HCT116 (cell line): ENCODE results near the gene DBNL. TPM values are rescaled to one million over a fixed set of nuclear protein-coding genes. Genes with fewer than 3 reads are reported as not detected.

Experiments used
- ATAC-seq: fragments of 200-7000 bp; cut with Tn5 transposase; 2 replicates; pipeline ENCODE4 v1.9.1; 2020; ENCODE audit warnings: mild to moderate bottlenecking, moderate library complexity
- BruUV-seq: library from RNA; stranded (reverse); fragments of 400-500 nt; replicated peaks from 2 replicates; lab custom pipeline; 2021; lab: Mats Ljungman, UMichigan
- CTCF ChIA-PET: fragments of 300-600 bp; sonication (Branson Sonifier 250); formaldehyde crosslinking; loops from one replicate; lab custom pipeline; 2021; ENCODE audit warnings: antibody characterized with exemption; lab: Charles Lee
- POLR2A ChIA-PET: fragments of 300-600, 350-600 bp; sonication (Branson Sonifier 250); formaldehyde crosslinking; loops from one replicate; lab custom pipeline; 2021; ENCODE audit warnings: antibody characterized with exemption; lab: Charles Lee
- RAD21 ChIA-PET, 2 experiments: fragments of 300-600 bp; sonication (Branson Sonifier 250); formaldehyde crosslinking; loops; one replicate each; lab custom pipeline; 2023; ENCODE audit warnings: low total read pairs in 2 of 2; ENCODE audit not compliant: uncharacterized antibody in 2 of 2, unreplicated experiment in 2 of 2, low non-redundant PET in 1 of 2; lab: Charles Lee
- DNase-seq: peaks from one replicate; pipeline ENCODE4 v3.0.0-alpha.2; 2010; ENCODE audit warnings: low read depth, low spot score
- H2AFZ ChIP-seq: fragments of 200-600 bp; shearing (Covaris generic), sonication (generic); 2 replicates; pipeline ENCODE4 v1.6.1; 2017; ENCODE audit warnings: low read depth, mixed run types, mixed read lengths, antibody characterized with exemption, low read length; ENCODE audit not compliant: poor library complexity, severe bottlenecking
- H3K27ac ChIP-seq: 2 replicates; pipeline ENCODE4 v1.5.1; 2012; ENCODE audit warnings: low read depth, low read length
- H3K27me3 ChIP-seq: fragments of 200-600 bp; sonication (generic); 2 replicates; pipeline ENCODE4 v1.6.1; 2016; ENCODE audit warnings: mixed run types, low read length, mixed read lengths; ENCODE audit not compliant: insufficient read depth
- H3K36me3 ChIP-seq, 2 experiments: fragments of 200-500 bp in 1 of 2; fragments of 200-600 bp in 1 of 2; sonication (Bioruptor generic) in 1 of 2; sonication (generic) in 1 of 2; 2 replicates each; pipeline versions ENCODE4 v1.5.1 to v1.6.1; 2014 to 2016; ENCODE audit warnings: low read length in 2 of 2, inconsistent platforms in 1 of 2, mixed read lengths in 1 of 2, mixed run types in 1 of 2; ENCODE audit not compliant: insufficient read depth in 2 of 2, control insufficient read depth in 1 of 2
- H3K4me1 ChIP-seq, 2 experiments: fragments of 200-600 bp in 1 of 2; sonication (generic) in 1 of 2; 2 replicates each; pipeline versions ENCODE4 v1.5.1 to v1.6.1; 2012 to 2017; ENCODE audit warnings: low read length in 2 of 2, inconsistent platforms in 1 of 2, mild to moderate bottlenecking in 1 of 2, mixed read lengths in 1 of 2, mixed run types in 1 of 2, moderate library complexity in 1 of 2; ENCODE audit not compliant: insufficient read depth in 2 of 2, control insufficient read depth in 1 of 2
- H3K4me2 ChIP-seq: fragments of 200-600 bp; sonication (generic); 2 replicates; pipeline ENCODE4 v1.6.1; 2017; ENCODE audit warnings: mixed run types, low read length, mixed read lengths
- H3K4me3 ChIP-seq, 2 experiments: fragments of 200-600 bp in 1 of 2; sonication (generic) in 1 of 2; replicated peaks in 1 of 2; 2 replicates each; pipeline ENCODE4 v1.5.1; 2011 to 2016; ENCODE audit warnings: low read length in 2 of 2, control low read depth in 1 of 2, low read depth in 1 of 2, mild to moderate bottlenecking in 1 of 2, mixed read lengths in 1 of 2, mixed run types in 1 of 2
- H3K79me2 ChIP-seq: fragments of 200-600 bp; sonication (generic); 2 replicates; pipeline ENCODE4 v1.6.1; 2017; ENCODE audit warnings: mild to moderate bottlenecking, mixed run types, low read length, moderate library complexity, mixed read lengths; ENCODE audit not compliant: insufficient read depth
- H3K9ac ChIP-seq: fragments of 200-600 bp; sonication (generic); 2 replicates; pipeline ENCODE4 v1.6.1; 2016; ENCODE audit warnings: low read length, mixed read lengths
- H3K9me2 ChIP-seq: fragments of 200-600 bp; sonication (generic), shearing (Covaris generic); 2 replicates; pipeline ENCODE4 v1.6.1; 2017; ENCODE audit warnings: mixed run types, mild to moderate bottlenecking, moderate library complexity; ENCODE audit not compliant: insufficient read depth
- H3K9me3 ChIP-seq, 2 experiments: fragments of 200-500 bp in 1 of 2; fragments of 200-600 bp in 1 of 2; sonication (Bioruptor generic) in 1 of 2; sonication (generic) in 1 of 2; 2 replicates each; pipeline ENCODE4 v1.6.1; 2014 to 2017; ENCODE audit warnings: low read length in 2 of 2, mixed read lengths in 2 of 2, inconsistent platforms in 1 of 2, low read depth in 1 of 2, mild to moderate bottlenecking in 1 of 2, mixed run types in 1 of 2, moderate library complexity in 1 of 2; ENCODE audit not compliant: control insufficient read depth in 1 of 2, insufficient read depth in 1 of 2
- H4K20me1 ChIP-seq: fragments of 200-600 bp; sonication (generic), shearing (Covaris generic); 2 replicates; pipeline ENCODE4 v1.6.1; 2017; ENCODE audit warnings: mixed run types, mild to moderate bottlenecking, moderate library complexity; ENCODE audit not compliant: insufficient read depth
- EGR1 ChIP-seq: IDR thresholded peaks from 2 replicates; pipeline ENCODE4 v1.6.1; 2012; ENCODE audit warnings: low read depth
- POLR2AphosphoS5 ChIP-seq: IDR thresholded peaks from 2 replicates; pipeline ENCODE4 v1.6.1; 2011; ENCODE audit warnings: mild to moderate bottlenecking, low read depth, low read length, moderate library complexity
- YY1 ChIP-seq: IDR thresholded peaks from 2 replicates; pipeline ENCODE4 v1.6.1; 2011; ENCODE audit warnings: low read length, low read depth, moderate library complexity, mild to moderate bottlenecking; ENCODE audit not compliant: insufficient replicate concordance; ENCODE audit errors: extremely low read depth
- intact Hi-C: fragments of 100-400 bp; cut with micrococcal nuclease; formaldehyde crosslinking; loops from 2 replicates; pipeline ENCODE4 v1.10.0; 2022
- total RNA-seq: library from RNA; stranded (reverse); gene quantifications from one replicate; pipeline ENCODE4 v1.2.1, GENCODE V29; 2021; ENCODE audit not compliant: unreplicated experiment
- TF ChIP-seq, protein P1 (sequence below): IDR thresholded peaks from 2 replicates; pipeline ENCODE4 v1.6.1; 2011; ENCODE audit warnings: mild to moderate bottlenecking, low read length, moderate library complexity; ENCODE audit not compliant: insufficient replicate concordance; ENCODE audit errors: extremely low read depth

The DBNL gene
- total RNA-seq, 1 experiment from 2014 or later, result 39.4 TPM

GRCh38 chr7:44066111-44066460, 21.6 kb downstream of the DBNL start:
- no peak overlapping the region for H2AFZ ChIP-seq
- H3K9me2 ChIP-seq, result no peaks in the 10 kb centered on the region
- H4K20me1 ChIP-seq, result no peaks in the 10 kb centered on the region
- intact Hi-C loops, result no loop called here
- CTCF ChIA-PET, result no interaction called here
- DNase-seq (no peak), ATAC-seq (no peak; the same call in none of the 2 replicates)
- BruUV-seq, result no TSS peak
- H3K9ac ChIP-seq, result no peak overlapping the region
- H3K4me3 ChIP-seq, result no peak overlapping the region
- POLR2A ChIA-PET, result interaction anchor here (1.1 to 1.2 kb wide), 2 partner anchors 15 to 16 kb away, joined by 3 to 5 read pairs; no protein-coding TSS in a partner anchor
- no peak overlapping the region for H3K27ac ChIP-seq
- RAD21 ChIA-PET, result no interaction called here
- no peaks in the 10 kb centered on the region for H3K27me3 ChIP-seq
- peaks cover 6 to 12% of the 10 kb centered on the region in 2 experiments for H3K4me1 ChIP-seq
- H3K4me2 ChIP-seq, result no peak overlapping the region
- H3K36me3 ChIP-seq, result peaks cover 0 to 4% of the 10 kb centered on the region in 2 experiments; a peak in 2 of 4 replicates
- no peaks in the 10 kb centered on the region for H3K79me2 ChIP-seq
- TF ChIP-seq YY1 (no peak), POLR2AphosphoS5 (0 out of 2 replicates have a peak, but pooled peaks have one; percentile 14)
- no peaks in the 10 kb centered on the region for H3K9me3 ChIP-seq

GRCh38 chr7:44066494-44067063, 22.1 kb downstream of the DBNL start:
- Histone ChIP-seq H3K9ac (no peak overlapping the region), H3K4me1 (peaks cover 9 to 17% of the 10 kb centered on the region in 2 experiments), H3K27me3 (no peaks in the 10 kb centered on the region), H3K27ac (no peak overlapping the region), H3K36me3 (0 out of 4 replicates have a peak, but pooled peaks cover 2 to 3% of the 10 kb centered on the region in 2 experiments), H2AFZ (no peak overlapping the region), H3K9me2 (no peaks in the 10 kb centered on the region), H3K9me3 (no peaks in the 10 kb centered on the region), H3K4me3 (no peak overlapping the region), H3K79me2 (no peaks in the 10 kb centered on the region), H4K20me1 (no peaks in the 10 kb centered on the region), H3K4me2 (no peak overlapping the region)
- ChIA-PET POLR2A (interaction anchor here (1.1 to 1.2 kb wide), 2 partner anchors 15 to 16 kb away, joined by 3 to 5 read pairs; no protein-coding TSS in a partner anchor), RAD21 (no interaction called here), CTCF (no interaction called here)
- ATAC-seq (peak; percentile 4; the same call in 1 of the 2 replicates), DNase-seq (no peak)
- TF ChIP-seq EGR1 (no peak), POLR2AphosphoS5 (peak; percentile 11; the same call in 1 of the 2 replicates)
- TF ChIP-seq, protein P1, sequence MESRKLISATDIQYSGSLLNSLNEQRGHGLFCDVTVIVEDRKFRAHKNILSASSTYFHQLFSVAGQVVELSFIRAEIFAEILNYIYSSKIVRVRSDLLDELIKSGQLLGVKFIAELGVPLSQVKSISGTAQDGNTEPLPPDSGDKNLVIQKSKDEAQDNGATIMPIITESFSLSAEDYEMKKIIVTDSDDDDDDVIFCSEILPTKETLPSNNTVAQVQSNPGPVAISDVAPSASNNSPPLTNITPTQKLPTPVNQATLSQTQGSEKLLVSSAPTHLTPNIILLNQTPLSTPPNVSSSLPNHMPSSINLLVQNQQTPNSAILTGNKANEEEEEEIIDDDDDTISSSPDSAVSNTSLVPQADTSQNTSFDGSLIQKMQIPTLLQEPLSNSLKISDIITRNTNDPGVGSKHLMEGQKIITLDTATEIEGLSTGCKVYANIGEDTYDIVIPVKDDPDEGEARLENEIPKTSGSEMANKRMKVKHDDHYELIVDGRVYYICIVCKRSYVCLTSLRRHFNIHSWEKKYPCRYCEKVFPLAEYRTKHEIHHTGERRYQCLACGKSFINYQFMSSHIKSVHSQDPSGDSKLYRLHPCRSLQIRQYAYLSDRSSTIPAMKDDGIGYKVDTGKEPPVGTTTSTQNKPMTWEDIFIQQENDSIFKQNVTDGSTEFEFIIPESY, result no peak
- no TSS peak for BruUV-seq
- intact Hi-C loops, result no loop called here
